ENCODE results near the gene OBSCN. TPM values are rescaled to one million over a fixed set of nuclear protein-coding genes. Genes with fewer than 3 reads are reported as not detected.

The OBSCN gene
- total and polyA plus RNA-seq, 2 of the 13 experiments (the other 11 are each of a cell fraction or from before 2014, with no cell fraction given): 0.20 TPM

GRCh38 chr1:228165372-228166169 is 42.3 kb upstream of the OBSCN start, which contains the start of gene IBA57 (continued):
- TF ChIP-seq NFE2 (CRISPR knock-in tag; IDR thresholded peaks at IDR 0.05): no peak
- peak; percentile 56; the same call in 1 of the 2 replicates for TF ChIP-seq ZSCAN25 (CRISPR knock-in tag; IDR thresholded peaks at IDR 0.05)
- no peak for TF ChIP-seq FOXO4 (CRISPR knock-in tag; conservative IDR thresholded peaks at IDR 0.05)
- no peak for TF ChIP-seq CBFB (CRISPR knock-in tag; IDR thresholded peaks at IDR 0.05)
- TF ChIP-seq ZNF530 (CRISPR knock-in tag; IDR thresholded peaks at IDR 0.05; ENCODE audit: low read depth): no peak
- TF ChIP-seq ZNF468 (CRISPR knock-in tag; IDR thresholded peaks at IDR 0.05): no peak
- 0 out of 2 replicates have a peak, but pooled peaks have one; percentile 31 for TF ChIP-seq ZNF724P (CRISPR knock-in tag; IDR thresholded peaks at IDR 0.05; ENCODE audit: borderline replicate concordance)
- TF ChIP-seq MBD4 (IDR thresholded peaks at IDR 0.05; ENCODE audit: borderline replicate concordance, low read length): no peak
- TF ChIP-seq HNF1B (CRISPR knock-in tag; IDR thresholded peaks at IDR 0.05): no peak; the same call in 1 of the 2 replicates
- peak; percentile 72 for TF ChIP-seq ZNF777 (CRISPR knock-in tag; IDR thresholded peaks at IDR 0.05)
- TF ChIP-seq SMYD3 (CRISPR knock-in tag; IDR thresholded peaks at IDR 0.05): no peak
- TF ChIP-seq MIER3 (CRISPR knock-in tag; IDR thresholded peaks at IDR 0.05; ENCODE audit: borderline replicate concordance): 0 out of 2 replicates have a peak, but pooled peaks have one; percentile 62
- 0 out of 2 replicates have a peak, but pooled peaks have one; percentile 54 for TF ChIP-seq ZNF747 (CRISPR knock-in tag; IDR thresholded peaks at IDR 0.05; ENCODE audit: borderline replicate concordance)
- no peak for TF ChIP-seq ZKSCAN1 (IDR thresholded peaks at IDR 0.05; ENCODE audit: low read length)
- TF ChIP-seq ZNF18 (CRISPR knock-in tag; IDR thresholded peaks at IDR 0.05; ENCODE audit: insufficient replicate concordance): no peak
- no peak for TF ChIP-seq ZNF703 (CRISPR knock-in tag; IDR thresholded peaks at IDR 0.05; ENCODE audit: borderline replicate concordance)
- TF ChIP-seq KDM3A (CRISPR knock-in tag; IDR thresholded peaks at IDR 0.05; ENCODE audit: low read depth): peak; percentile 30; the same call in 1 of the 2 replicates
- no peak for TF ChIP-seq EHMT2 (IDR thresholded peaks at IDR 0.05; ENCODE audit: borderline replicate concordance, low read depth, low read length)
- no peak for TF ChIP-seq GABPA (IDR thresholded peaks at IDR 0.05; ENCODE audit: low read depth, low read length)
- peak; percentile 77 for TF ChIP-seq GABPA (CRISPR knock-in tag; IDR thresholded peaks at IDR 0.05; ENCODE audit: low read depth)
- no peak for TF ChIP-seq EP300 (IDR thresholded peaks at IDR 0.05; ENCODE audit: low read depth in 2 of 2, low read length in 2 of 2)
- no peak for TF ChIP-seq EP300 (CRISPR knock-in tag; IDR thresholded peaks at IDR 0.05; ENCODE audit: borderline replicate concordance)
- peak; percentile 24; the same call in 1 of the 2 replicates for TF ChIP-seq KMT2B (CRISPR knock-in tag; IDR thresholded peaks at IDR 0.05)
- no peak for TF ChIP-seq ARNT (IDR thresholded peaks at IDR 0.05)
- no peak for TF ChIP-seq HIC2 (CRISPR knock-in tag; IDR thresholded peaks at IDR 0.05; ENCODE audit: low read depth)
